OCI-LY7 (cell line): ENCODE data around the gene ZNF292.

Source experiments
- CTCF ChIP-seq: fragments of 200-600 bp; sonication (generic); conservative IDR thresholded peaks from 2 replicates; pipeline ENCODE4 v1.5.1; 2014; ENCODE audit warnings: mild to moderate bottlenecking, antibody characterized with exemption, low read length, moderate library complexity, mixed read lengths
- EZH2phosphoT487 ChIP-seq: fragments of 200-600 bp; sonication (generic); IDR thresholded peaks from 2 replicates; pipeline ENCODE4 v1.6.1; 2018; ENCODE audit warnings: low read depth, borderline replicate concordance, mild to moderate bottlenecking, mixed run types, antibody characterized with exemption, low read length, moderate library complexity, mixed read lengths

GRCh38 chr6:87161299-87161698 is 5.9 kb downstream of the ZNF292 start:
- no peak for TF ChIP-seq EZH2phosphoT487
- no peak for TF ChIP-seq CTCF
